ENCODE measurements around the gene TNFRSF1B. TPM values are rescaled to one million over a fixed set of nuclear protein-coding genes. Genes with fewer than 3 reads are reported as not detected.
"Not testable (repeated sequence)": the region's sequence is repeated elsewhere in the genome, so short reads cannot be mapped to it uniquely, and the experiment has no call there.

TNFRSF1B gene
- total RNA-seq, 1 donor from 2014 or later: 14.0 TPM

DNA sequence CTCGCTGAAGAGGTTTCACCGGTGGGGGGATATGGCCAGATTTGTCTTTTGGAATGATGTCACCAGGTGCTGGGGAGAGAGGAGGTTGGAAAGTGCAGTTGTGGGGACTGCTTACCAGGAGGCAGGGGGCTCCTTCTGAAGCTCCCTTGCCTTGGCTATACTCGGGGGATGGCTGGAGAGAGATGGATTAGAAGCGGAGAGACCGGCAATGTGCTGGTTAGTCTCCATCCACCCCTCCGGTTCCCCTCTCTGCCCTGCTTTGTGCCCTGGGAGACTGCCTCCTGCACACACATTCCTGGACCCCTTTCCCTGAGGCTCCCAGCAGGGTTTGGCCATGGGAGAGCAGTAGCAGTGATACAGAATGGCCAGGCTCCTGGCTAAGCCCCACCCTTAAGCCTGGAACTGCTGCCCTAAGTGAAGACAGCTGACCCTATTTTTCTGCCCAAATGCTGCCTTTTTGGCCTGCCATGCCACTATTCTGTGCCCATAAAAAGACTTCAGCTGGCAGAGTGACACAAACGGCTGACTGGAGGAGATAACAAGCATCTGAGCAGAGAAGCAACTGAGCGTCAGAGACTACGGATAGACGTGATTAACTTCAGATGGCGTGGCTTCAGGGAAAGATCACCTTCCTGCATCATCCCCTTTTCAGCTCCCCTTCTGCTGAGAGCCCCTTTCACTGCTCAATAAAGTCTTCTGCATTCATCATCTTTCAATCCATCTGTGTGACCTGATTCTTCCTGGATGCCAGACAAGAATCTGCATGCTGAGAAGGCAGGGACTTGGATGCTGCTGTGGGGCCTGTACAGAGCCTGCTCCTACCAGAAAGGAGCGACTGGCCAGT is 48.5 kb downstream of the TNFRSF1B start:
- no peak for DNase-seq (ENCODE audit: low spot score)

DNA sequence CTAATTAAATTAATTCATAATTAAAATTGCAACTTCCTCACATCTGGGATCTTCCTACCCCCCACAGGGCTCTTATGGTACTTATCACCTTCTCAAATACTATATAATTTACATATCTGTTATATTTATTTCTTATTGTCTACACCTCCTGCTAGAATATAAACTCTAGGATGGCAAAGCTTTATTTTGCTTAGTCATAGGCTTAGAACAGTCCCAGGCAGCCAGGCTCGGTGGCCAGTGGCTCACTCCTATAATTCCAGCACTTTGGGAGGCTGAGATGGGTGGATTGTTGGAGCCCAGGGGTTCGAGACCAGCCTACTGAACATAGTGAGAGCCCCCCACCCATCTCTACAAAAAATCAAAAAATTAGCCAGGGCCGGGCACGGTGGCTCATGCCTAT is 53.0 kb downstream of the TNFRSF1B start:
- DNase-seq (ENCODE audit: low spot score): no peak

DNA sequence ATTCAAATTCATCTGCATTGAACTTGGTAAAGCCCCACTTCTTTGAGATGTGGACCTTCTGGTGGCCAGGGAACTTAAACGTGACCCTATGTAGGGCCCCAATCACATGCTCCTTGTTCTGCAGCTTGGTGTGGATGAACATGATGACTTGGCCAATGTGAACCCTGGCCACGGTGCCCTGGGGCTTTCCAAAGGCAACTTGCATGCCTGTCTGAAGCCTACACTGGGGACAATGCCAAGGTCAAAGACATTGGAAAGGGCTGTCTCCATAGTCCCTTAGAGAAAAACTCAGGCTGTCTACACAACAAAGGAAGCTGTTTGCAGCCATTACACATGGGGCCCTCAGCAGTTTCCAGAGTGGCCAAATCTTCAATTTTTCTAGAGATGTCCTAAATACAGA is 54.1 kb downstream of the TNFRSF1B start:
- DNase-seq (ENCODE audit: low spot score): no peak

DNA sequence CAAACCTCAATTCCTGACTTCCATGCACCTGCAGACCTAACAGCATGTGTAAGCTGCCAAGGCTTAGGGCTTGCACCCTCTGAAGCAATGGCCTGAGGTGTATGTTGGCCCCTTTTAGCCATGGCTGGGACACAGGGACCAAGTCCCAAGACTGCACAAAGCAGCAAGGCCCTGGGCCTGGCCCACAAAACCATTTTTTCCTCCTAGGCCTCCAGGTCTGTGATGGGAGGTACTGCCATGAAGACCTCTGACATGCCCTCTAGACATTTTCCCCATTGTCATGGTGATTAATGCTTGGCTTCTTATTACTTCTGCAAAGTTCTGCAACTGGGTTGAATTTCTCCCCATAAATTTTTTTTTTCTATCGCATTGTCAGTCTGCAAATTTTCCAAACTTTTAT is 55.9 kb downstream of the TNFRSF1B start:
- DNase-seq (ENCODE audit: low spot score): not testable (repeated sequence)

DNA sequence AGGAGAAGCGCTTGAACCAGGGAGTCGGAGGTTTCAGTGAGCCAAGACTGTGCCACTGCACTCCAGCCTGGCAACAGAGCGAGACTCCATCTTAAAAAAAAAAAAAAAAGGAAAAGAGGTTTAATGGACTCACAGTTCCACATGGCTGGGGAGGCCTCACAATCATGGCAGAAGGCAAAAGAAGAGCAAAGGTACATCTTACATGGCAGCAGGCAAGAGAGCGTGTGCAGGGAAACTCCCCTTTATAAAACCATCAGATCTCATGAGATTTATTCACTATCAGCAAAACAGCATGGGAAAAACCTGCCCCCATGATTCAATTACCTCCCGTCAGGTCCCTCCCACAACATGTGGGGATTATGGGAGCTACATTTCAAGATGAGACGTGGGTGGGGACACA is 57.3 kb downstream of the TNFRSF1B start:
- not testable (repeated sequence) for DNase-seq (ENCODE audit: low spot score)

DNA sequence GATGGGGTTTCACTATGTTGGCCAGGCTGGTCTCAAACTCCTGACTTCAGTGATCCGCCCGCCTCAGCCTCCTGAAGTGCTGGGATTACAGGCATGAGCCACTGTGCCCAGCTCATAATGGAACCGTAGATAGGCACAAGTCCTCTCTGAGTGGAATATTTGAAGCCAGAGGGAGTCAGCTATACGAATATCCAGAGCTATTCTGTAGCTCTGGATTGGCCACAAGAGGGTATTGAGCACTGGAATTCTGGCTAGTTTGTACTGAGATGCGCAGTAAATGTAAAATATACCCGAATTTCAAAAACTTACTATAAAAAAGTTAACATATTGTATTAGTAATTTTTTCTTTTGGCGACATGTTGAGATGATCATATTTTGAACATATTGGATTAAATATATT is 62.2 kb downstream of the TNFRSF1B start:
- no peak for DNase-seq (ENCODE audit: low spot score)

DNA sequence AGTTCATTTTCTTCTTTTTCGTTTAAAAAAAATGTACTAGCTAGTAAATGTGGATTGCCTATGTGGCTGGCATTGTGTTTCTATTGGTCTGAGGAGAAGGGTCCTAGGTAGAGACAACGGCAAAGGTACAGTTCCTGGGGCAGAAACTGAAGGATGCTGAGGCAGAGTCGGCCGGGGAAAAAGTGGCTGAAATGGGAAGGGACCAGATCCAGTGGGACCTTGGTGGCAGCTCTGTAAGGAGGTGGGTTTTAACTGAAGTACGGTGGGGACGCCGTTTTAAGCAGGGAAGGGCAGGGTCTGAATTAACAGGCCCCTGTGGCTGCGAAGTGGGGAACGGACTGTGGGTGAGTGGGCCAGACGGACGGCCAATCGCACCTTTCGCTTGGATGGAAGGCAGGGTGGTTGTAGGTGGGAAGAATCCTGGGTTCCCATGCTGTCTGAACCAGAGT is 62.6 kb downstream of the TNFRSF1B start:
- no peak for DNase-seq (ENCODE audit: low spot score)

DNA sequence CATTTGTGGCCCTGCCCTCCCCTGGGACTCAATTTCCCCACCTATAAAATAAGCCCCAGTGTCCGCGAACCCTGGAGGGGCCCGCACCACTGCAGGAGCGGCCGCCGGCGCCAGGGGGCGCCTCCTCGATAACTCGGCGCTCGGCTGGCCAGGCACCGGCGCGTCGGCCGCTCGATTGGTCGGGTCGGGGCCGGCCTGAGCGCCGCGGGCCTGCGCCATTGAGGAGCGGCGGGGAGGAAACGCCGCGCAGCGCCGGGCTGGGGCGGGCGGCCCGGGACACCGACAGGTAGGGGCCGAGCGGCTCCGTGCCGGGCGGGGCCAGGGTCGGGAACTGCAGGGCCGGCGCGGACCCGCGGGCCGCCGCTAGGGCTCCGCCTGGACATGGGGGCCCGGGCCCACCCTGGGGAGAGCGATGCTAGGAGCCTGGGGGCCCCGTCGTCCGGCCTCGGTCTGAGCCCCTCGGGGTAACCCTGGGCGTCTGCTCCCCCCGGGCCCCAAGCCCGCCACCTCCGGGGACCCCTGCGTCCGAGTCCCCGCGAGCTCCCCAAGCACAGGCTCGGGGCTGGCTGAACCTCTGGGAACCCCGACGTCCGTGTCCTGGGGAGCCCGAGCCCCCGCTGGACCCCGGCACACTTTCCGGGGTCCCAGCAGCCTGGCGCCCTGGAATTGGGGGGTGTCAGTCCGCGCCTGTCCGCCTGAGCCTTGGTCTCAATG is 63.2 kb downstream of the TNFRSF1B start, which contains the start of gene VPS13D:
Gene VPS13D, plus strand, starts transcription at position 196 of the 714 bp plus-strand sequence. CDS start 4,237 bp downstream, outside the sequence.
- DNase-seq (ENCODE audit: low spot score): peak; percentile 73

DNA sequence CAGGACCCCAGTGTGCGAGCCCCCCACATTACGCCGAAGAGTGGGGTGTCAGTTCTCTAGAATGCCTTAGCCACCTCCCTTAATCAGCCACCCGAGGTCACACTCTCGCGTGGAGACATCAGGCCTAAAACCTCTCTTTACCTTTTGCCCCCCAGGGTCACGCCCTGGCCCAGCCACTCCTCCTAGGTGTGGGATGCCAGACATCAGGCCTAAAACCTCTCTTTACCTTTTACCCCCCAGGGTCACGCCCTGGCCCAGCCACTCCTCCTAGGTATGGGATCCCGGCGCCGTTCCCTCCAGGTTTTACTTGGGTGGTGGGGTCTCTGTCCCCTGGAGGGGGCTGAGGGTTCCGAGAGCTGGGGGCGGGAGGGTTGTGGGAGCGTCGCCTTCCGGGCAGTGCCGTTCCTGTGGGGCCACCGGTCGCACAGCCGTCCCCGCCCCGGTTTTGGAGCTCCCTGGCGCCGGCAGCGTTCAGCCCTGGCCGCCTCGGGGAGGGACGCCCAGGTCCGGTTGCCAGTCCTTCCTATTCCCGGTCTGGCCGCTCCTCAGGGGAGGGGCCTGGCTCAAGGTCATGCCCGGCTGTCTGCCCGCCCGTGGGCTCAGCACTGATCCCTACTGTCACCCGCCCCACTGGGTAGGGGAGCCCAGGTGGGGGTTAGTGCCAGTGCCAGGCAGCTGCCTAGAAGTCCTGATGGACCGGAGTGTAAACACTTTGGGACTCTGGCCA is 63.9 kb downstream of the TNFRSF1B start:
- DNase-seq (ENCODE audit: low spot score): peak; percentile 17

DNA sequence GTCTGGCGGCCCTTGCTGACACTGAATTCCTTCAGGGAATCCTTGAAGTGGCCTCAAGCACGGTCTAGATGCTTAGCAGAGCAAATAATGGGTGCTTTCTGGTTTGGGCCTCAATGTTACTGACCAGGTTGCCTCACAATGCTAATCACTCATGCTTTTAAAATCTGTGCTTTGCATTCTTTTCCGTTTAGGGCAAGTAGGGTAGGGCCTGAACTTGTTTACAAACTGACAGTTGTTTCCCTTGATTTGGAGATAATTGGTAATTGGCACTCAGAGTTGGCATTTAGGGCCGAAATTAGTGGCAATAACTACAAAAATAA is 64.4 kb downstream of the TNFRSF1B start:
- DNase-seq (ENCODE audit: low spot score): no peak

DNA sequence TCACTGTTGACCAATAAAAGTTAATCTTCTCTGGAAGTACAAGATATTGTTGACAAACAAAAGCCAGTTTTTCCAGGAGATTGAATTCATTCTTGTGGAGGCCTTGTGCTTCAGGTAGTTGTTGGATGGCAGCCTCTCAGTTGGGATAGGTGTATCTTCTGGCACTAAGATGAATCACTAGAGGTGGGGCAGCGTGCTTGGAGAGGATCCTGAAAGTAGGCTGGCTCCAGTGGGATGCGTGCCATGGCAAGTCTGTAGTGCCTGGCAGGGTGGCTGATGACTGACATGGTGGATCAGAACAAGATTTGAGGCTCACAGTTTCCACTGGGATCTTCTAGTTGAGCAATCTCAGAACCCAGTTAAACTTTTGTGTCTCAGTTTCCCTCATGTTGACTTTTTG is 65.4 kb downstream of the TNFRSF1B start:
- DNase-seq (ENCODE audit: low spot score): no peak

DNA sequence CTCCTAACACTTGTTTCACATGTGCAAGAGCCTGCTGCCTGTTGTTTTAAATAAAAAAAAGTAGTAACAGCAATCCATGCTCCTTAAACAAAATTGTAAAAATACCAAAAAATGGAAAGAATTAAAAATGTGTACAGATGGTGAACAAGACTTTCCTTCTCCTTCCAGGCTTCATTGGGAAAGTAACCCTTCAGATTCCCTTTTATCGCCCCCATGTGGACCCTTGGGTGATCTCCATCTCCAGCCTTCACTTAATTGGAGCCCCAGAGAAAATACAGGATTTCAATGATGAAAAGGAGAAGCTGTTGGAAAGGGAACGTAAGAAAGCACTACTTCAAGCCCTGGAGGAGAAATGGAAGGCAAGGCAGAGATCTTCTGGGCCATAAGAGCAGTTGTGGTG is 77.3 kb downstream of the TNFRSF1B start:
- DNase-seq (ENCODE audit: low spot score): no peak

DNA sequence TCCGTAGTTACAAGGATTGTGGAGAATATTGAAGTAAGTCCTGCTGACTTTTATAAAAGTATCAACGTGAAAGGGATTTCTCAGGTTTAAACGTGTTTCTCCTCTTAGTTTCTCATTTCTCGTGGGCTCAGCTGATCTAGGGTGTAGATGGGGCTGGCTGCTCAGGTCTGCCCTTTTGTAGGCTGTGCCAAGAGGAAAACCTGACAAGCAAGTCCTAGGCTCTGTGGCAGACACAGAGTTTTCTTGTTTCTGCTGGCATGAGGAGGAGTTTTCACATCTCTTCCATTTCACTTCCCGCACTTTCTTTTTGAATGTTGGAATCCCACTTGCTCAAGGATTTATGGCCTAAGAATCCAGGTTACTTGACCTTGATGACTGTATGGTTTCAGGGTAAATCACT is 77.8 kb downstream of the TNFRSF1B start:
- DNase-seq (ENCODE audit: low spot score): no peak

DNA sequence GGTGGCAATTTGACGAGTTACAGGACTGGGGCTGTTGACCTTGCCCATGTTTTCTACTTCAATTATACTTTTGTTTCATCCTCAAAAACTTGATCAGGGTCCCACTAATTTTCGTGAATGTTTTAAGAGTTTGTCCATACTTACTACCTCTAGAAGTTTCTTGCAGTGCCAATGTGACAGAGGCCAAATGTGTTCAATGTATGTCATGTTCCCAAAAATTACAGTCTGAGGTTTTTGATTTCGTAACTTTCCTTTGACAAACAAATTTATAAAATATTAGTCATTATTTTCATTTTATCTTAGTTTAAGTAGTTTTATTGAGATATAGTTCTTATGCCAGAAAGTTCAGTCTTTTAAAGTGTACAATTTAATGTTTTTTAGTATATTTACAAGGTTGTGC is 78.3 kb downstream of the TNFRSF1B start:
- DNase-seq (ENCODE audit: low spot score): no peak

DNA sequence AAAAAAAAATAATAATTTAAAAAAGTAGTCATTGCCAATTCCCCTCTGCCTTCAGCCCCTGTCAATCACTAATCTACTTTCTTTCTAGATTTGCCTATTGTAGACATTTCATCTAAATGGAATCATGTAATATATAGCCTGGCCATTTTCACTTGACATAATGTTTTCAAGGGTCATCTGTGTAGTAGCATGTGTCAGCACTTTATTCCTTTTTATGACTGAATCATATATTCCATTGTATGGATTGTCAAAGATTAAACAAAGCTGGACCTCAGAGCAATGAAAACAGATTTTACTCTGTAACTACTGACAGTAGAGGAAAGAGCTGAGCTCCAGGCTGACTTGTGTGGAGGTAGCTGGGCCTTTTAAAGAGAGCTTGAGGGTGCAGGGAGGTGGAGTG is 78.9 kb downstream of the TNFRSF1B start:
- DNase-seq (ENCODE audit: low spot score): no peak

DNA sequence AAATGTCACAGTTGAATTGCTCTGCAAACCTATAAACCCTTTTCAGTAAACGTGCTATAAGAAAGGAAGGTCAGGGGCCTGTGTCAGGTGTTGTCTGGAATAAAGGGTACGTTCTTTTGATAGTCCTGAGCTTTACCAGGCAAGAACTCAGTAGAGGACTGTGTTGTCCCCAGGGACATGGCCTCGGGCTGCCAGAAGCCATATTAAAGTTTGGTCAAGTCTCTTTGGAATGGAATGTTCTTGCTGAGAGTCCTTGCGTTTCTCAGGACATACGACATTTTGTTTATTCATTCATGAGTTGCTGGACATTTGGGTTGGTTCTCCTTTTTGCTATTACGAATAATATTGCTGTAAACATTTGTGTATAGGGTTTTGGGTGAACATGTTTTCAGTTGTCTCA is 79.8 kb downstream of the TNFRSF1B start:
- no peak for DNase-seq (ENCODE audit: low spot score)

DNA sequence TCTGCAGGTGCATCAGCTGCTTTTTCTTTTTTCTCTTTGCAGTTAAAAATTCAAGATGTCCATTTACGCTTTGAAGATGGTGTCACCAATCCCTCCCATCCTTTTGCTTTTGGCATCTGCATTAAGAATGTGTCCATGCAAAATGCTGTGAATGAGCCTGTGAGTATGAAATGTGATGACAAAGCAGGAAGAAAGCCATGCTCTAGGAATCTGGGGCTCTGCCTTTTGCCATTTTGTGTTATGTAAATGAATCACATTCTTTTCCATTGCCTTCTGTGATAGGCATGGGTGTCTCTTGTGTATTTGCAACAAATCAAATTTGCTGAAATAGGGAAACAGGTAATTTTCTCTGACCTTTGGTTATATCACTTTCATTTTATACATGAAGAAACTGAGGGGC is 82.4 kb downstream of the TNFRSF1B start:
- no peak for DNase-seq (ENCODE audit: low spot score)

DNA sequence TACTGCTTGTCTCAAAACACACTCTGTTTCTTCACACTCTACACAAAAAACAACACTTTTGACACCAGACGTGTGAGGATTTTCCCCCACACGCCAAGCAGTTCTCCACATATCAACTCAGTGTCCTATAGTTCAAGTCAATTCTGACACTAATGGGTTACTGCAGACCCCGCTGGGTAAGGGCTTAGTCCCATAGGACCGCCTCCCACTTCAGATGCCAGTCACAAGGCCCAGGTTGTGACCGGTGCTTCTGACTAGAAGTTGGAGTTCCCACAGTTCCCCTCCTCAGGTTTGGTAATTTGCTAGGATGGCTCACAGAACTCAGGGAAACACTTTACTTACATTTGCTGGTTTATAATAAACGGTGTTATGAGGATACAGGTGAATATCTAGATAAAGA is 83.0 kb downstream of the TNFRSF1B start:
- no peak for DNase-seq (ENCODE audit: low spot score)

DNA sequence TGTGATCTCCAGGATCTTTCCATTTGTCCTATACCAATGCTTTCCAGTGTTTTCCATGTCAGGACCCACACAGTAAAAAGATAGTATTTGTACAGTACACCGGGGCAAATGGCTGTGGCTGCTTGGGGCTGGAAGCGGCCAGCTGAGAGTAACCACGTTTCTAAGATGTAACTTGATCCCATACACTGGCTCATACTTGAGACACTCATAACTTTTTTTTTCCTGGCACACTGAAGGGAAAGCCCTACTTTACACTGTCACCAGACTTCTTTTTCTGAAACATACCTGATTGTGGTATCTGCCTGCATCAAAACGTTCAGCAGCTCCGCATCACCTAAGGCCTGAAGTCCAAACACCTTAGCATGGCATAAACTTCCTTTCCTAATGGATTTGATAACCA is 84.7 kb downstream of the TNFRSF1B start:
- DNase-seq (ENCODE audit: low spot score): no peak

DNA sequence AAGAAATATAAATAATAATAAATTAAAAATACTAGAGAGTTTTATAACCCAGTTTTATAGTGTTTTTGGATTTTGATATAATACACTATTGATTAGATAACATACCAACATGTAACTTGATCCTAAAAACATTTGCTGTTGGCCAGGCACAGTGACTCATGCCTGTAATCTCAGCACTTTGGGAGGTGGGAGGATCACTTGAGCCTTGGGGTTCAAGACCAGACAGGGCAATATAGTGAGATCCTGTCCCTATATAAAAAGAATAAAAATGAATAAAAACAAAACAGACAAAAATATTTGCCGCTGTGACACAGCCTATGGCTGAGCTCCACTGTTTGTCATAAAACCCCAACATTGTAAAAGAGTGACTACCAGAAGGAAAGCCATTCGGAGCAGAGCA is 89.1 kb downstream of the TNFRSF1B start:
- no peak for DNase-seq (ENCODE audit: low spot score)

DNA sequence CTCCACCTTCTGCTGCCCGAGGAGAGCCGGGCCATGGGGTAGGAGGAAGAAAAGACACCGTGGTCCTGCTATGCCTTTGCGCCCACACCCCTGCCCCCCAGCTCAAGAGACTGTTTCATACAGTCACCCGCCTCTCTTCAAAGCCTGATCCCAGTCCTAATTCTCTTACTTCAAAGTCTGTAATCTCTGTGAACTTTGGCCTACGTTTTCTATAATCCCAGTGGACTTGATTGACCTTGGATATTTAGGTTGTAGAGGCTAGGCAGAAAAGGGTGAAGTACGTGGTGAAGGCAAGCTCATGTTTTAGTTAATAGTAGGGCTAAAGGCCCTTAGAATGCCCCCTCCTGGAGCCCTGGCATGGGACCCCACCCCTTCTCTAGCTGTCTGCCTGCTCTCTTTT is 91.5 kb downstream of the TNFRSF1B start:
- DNase-seq (ENCODE audit: low spot score): no peak
